ENCODE data around the gene TRIO.

TRIO gene

GRCh38 chr5:14447958-14448911, 305.1 kb downstream of the TRIO start:
- FAIRE-seq = no peak

- FAIRE-seq = no peak
Observed at GRCh38 chr5:14449052-14449661, 306.0 kb downstream of the TRIO start.

GRCh38 chr5:14450018-14450524, 306.9 kb downstream of the TRIO start:
- no peak for FAIRE-seq

GRCh38 chr5:14450742-14451141, 307.6 kb downstream of the TRIO start:
- FAIRE-seq = no peak

- FAIRE-seq = no peak
Observed at GRCh38 chr5:14451871-14452270, 308.7 kb downstream of the TRIO start.

- FAIRE-seq = no peak
Observed at GRCh38 chr5:14452685-14453454, 309.7 kb downstream of the TRIO start.

GRCh38 chr5:14453481-14453880, 310.3 kb downstream of the TRIO start:
- no peak for FAIRE-seq

- FAIRE-seq = no peak
Observed at GRCh38 chr5:14455814-14456321, 312.7 kb downstream of the TRIO start.

GRCh38 chr5:14457476-14457875, 314.3 kb downstream of the TRIO start:
- FAIRE-seq = no peak

GRCh38 chr5:14458414-14458813, 315.3 kb downstream of the TRIO start:
- no peak for FAIRE-seq

- no peak for FAIRE-seq
Observed at GRCh38 chr5:14460844-14461398, 317.8 kb downstream of the TRIO start.

GRCh38 chr5:14462681-14463080, 319.5 kb downstream of the TRIO start:
- no peak for FAIRE-seq

- FAIRE-seq = no peak
Observed at GRCh38 chr5:14463629-14464028, 320.5 kb downstream of the TRIO start.

GRCh38 chr5:14464096-14464495, 321.0 kb downstream of the TRIO start:
- no peak for FAIRE-seq

- FAIRE-seq = no peak
Observed at GRCh38 chr5:14464671-14465070, 321.5 kb downstream of the TRIO start.

GRCh38 chr5:14465116-14465515, 322.0 kb downstream of the TRIO start:
- no peak for FAIRE-seq

- FAIRE-seq = no peak
Observed at GRCh38 chr5:14465776-14466175, 322.6 kb downstream of the TRIO start.

- FAIRE-seq = no peak
Observed at GRCh38 chr5:14467251-14467650, 324.1 kb downstream of the TRIO start.

GRCh38 chr5:14467886-14468285, 324.7 kb downstream of the TRIO start:
- no peak for FAIRE-seq

- no peak for FAIRE-seq
Observed at GRCh38 chr5:14469551-14470377, 326.6 kb downstream of the TRIO start.

GRCh38 chr5:14471507-14471906, 328.4 kb downstream of the TRIO start:
- FAIRE-seq = no peak

Measured in A204.1 (cell line).